ENCODE data around the gene EML4.
"Not testable (repeated sequence)": the region's sequence is repeated elsewhere in the genome, so short reads cannot be mapped to it uniquely, and the experiment has no call there.

The EML4 gene

DNA sequence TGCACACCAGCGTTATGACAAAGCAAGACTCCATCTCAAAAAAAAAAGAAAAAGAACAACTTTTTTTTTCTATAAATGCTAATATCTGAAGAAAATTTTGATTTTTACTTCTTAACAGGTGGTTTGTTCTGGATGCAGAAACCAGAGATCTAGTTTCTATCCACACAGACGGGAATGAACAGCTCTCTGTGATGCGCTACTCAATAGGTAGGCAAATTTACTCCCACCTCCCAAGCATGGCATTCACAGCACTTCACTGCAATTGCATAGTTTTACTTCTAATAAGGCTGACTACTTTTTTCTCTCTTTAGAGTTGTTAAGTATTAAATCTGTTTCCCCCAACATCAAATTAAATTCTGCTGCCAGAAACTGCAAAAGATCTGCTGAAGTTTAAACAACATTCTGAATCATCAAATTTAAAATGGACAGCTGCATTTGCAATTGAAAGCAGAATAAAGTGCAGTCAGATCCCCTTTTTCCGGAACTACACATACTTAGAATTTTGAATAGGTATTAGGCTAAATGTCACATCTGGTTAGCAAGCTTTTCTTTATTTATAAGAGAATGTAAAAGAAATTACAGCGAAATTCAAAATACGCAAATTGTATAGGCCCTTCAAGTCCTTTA, 146.8 kb downstream of the EML4 start:
- no peak for DNase-seq

DNA sequence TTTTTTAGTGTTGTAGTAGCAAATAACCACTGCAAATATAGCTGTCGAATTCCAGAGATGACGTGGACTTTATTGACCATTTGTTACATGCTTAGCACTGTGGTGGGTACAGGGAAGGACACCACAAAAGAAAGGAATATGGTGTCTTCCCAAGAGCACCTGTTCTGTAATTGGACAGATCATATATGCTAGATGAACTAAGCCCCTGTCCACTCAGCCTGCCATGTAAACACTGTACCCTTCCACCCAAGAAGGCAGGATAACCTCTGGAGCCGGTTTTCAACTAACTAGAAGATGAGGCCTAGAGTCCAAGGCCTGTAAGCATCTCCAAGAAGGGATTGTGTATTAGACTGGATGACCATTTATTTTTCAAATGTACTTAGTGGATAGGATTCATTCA, 147.8 kb downstream of the EML4 start:
- no peak for DNase-seq

DNA sequence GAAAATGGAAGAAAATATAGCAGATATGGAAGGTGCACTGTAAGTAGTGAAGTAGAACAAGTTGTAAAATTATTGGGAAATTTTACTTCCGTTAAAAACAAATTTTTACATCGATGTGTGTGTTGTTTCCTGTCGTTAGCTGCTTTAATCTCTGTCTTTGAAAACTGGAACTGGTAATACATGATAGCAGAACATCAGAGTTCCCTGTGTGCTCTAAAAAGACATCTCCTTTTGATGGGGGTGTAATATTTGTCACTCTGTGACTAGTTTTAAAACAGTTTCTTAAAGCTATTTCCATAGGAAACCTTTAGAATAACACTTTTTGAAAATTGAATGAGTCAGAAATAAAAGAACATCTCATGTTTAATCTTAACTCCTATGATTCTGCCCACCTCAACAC, 148.3 kb downstream of the EML4 start:
- no peak for DNase-seq

DNA sequence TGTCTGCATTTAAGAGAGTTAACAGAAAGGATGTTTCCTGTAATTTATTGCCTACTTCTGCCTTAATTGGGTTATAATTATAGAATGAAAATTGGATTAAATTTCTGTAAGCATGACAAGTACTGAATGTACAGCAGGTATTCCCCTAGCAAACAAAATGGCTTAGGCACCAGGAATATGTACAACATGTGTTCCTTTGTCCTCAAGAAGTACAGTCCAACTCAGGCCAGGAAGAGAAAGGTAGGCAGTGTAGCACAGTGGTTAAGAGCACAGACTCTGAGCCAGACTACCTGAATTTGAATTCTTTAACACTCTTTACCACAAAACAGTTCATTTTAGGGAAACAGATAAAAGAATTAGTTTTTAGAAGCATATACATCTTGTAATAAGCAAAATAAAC, 148.8 kb downstream of the EML4 start:
- no peak for DNase-seq

DNA sequence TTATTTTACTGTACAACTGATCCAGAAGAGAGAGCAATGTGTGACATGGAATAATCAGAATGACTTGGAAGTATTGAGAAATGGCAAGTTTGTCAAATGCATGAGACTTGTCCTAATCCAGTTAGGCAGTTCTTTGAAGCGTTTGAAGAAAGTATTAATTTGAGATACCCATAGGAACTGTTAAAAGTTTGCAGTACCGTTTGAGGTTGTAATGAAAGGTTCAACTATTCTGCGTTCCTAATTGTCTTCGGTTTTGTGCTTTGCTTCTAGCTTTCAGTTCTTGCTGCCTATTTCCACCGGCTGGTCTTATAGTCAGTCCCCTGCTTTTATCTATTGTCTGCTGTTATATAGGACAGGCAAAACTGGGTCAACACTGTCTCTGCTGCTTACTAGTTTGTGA, 150.1 kb downstream of the EML4 start:
- DNase-seq: no peak

DNA sequence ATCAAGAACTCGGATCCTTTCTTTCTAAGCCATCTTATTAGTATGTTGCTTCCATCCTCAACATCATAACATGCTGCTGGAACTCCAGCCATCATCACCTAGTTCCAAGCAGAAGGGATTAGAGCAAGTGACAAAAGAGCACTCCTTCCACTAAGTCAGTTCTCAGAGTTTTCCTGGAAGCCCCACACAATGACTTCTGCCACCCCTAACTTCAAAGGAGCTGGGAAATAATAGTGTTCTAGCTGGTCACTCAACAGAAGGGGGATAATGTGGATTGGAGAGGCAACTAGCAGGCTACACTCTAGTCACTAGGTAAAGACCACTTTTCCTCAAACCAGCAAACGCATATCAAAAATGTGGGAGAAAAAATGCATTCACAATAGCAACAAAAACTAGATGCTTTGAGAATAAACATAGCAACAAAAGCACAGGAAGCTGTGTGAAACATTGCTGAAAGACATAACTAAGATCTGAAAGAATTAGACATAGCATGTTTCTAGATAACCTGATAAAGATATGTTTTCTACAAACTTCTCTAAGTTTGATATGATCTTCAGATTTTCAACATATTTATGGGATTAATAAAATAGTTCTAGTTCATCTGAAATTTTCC, 152.4 kb downstream of the EML4 start:
- DNase-seq: no peak

DNA sequence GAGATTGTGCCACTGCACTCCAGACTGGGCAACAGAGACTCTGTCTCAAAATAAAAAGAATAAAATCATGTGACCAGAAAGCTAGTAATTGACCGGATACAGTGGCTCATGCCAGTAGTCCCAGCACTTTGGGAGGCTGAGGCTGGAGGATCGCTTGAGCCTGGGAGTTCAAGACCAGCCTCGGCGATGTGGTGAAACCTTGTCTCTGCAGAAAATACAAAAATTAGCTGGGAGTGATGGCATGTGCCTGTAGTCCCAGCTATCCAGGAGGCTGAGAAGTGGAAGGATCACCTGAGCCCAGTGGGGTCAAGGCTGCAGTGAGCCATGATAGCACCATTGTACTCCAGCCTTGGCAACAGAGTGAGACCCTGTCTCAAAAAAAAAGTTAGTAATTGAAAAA, 155.1 kb downstream of the EML4 start:
- DNase-seq: no peak

DNA sequence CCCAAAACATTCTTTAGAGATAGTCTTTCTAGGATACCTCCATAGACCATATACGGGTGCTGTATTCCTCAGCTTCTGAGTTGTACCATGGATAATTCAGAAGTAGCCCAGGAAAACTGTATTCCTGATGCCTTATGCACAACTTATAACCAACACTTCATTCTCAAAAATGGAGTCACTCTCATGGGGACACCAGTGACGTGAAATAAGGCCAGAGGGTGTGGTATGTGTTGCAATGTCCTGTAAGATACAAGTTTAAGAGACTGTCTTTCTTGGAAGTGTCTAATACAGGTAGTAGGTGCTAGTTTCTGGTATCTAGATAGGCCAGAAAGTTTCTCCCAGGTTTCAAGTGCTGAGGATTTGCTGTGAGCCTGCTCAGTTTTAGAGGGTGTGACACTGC, 155.8 kb downstream of the EML4 start:
- no peak for DNase-seq

DNA sequence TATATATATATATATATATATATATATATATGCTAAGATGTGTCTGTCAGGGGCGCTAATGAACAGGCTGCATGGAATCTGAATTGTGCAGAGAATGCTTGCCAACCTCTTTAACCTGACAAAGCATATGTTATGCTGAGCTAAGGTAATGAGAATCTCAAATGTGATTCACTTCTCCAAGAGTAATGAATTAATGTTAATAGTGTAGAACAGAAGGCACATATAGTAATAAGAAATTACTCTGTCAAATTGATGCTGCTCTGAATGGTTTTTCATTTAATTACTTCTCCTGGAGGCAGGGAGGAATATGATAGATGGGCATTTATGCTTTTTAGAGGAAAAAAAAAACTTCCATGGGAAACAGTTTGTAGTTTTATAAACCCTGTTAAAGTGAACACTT, 156.5 kb downstream of the EML4 start:
- DNase-seq: no peak

DNA sequence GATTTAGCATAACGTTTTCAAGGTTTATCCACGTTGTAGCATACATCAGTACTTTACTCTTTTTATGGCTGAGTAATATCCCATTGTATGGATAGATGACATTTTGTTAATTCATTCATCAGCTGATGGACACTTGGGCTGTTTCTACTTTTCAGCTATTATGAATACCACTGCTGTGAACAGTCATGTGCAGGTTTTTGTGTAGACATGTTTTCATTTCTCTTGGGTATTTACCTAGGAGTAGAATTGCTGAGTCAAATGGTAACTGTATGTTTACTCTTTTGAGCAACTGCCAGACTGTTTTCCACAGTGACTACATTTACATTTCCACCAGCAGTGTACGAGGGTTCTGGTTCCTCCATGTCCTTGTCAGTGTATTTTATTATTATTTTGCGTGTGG, 158.0 kb downstream of the EML4 start:
- no peak for DNase-seq

DNA sequence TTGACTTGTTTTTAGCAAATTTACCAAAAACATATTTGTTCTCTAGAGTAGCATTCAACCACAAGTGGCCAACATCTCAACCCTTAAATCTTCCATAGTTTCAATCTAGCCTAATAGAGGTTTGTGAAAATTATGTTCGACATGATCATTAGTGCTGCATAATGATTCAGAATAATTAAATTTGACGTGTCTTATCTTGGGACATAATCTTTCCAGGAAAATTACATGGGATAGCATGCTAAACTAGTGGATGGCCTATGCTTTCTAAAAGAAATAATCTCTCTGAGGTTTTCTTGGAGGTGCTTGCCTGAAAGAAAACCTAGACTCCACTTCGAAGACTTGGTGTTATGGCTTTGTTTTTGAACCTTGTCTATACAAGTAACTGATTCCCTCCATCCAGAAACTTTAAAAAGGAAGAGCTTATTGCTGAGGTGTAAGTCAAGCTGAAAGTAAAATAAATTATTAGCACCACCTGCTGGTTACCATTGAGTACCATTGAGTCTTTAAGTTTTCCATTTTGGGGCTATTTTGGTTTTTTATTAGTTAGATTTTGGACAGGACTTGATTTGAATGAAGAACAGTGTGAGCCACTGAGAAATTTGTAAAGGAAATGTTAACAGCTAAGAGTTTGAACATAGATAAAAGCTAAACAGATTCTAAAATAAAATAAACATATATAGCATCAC, 159.1 kb downstream of the EML4 start:
- no peak for DNase-seq

DNA sequence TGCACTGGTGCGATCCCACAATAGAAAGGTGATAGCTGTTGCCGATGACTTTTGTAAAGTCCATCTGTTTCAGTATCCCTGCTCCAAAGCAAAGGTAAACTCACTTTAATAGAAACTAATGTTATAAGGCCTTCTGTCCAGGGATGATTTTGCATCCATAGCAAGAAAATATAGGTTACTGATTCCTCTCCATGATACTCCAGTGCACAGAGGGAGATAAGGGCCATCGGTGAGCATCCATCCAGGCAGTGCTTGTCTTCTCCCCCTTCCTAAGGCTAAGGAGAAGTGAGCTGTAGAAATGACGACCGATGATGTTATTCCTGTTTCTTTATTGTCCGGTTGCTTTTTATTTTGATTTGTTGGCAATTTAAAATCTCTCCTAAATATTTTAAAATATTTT, 159.8 kb downstream of the EML4 start:
- DNase-seq: no peak

DNA sequence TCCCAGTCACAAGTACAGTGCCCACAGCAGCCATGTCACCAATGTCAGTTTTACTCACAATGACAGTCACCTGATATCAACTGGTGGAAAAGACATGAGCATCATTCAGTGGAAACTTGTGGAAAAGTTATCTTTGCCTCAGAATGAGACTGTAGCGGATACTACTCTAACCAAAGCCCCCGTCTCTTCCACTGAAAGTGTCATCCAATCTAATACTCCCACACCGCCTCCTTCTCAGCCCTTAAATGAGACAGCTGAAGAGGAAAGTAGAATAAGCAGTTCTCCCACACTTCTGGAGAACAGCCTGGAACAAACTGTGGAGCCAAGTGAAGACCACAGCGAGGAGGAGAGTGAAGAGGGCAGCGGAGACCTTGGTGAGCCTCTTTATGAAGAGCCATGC, 160.6 kb downstream of the EML4 start:
- no peak for DNase-seq

DNA sequence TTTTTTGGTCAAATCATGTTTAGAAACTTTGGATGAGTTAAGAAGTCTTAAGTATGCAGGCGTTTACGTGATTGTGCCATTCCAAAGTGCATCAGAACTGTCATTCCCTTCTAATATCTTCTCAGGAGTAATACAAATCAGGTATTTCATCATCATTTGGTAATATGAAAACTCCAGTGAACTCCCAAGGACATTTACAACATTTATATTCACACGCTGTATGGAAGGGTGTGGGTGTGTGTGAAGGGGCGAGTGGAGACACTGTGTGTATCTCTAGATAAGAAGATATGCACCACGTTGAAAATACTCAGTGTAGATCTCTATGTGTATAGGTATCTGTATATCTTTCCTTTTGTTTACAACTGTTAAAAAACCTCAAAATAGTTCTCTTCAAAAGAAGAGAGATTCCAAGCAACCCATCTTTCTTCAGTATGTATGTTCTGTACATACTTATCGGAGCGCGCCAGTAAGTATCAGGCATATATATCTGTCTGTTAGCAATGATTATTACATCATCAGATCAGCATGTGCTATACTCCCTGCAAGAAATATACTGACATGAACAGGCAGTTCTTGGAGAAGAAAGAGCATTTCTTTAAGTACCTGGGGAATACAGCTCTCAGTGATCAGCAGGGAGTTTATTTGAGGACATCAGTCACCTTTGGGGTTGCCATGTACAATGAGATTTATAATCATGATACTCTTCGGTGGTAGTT, 162.6 kb downstream of the EML4 start:
- DNase-seq: no peak

DNA sequence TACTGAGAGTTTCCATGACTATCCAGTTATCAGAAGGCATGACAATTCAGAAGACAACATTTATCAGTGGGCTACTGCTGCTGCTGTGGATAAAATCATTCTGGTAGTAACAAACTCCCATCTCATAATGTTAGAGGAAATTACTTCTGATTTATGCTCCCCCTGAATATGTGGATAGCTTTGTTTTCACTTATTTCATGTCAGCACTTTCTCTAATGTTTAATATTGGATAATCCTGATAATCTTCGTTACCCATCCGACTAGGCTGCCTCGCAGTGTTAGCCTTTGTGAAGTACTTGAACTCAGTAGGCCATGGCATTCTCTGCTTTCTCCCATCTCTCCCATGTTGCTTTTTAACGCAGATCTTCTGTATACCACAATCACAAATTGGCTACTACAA, 163.4 kb downstream of the EML4 start:
- no peak for DNase-seq

DNA sequence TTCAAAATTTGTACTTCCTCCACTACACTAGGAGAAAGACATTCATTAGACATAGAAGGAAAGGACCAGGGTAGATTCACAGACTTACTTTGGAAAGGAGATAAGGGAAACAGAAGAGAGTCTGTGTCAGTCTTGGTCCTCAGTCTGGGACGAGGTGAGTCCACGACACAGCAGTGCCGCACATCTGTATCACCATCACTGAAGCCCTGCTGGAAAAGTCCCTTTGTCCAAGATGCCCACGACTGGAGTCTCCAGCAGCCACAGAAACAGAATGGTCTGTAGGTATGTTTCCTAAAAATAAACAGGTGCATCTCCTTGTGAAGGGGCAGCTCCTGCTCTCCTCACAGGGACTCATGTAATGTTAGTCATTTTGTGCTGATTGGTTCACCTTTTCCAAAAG, 164.4 kb downstream of the EML4 start:
- DNase-seq: no peak

DNA sequence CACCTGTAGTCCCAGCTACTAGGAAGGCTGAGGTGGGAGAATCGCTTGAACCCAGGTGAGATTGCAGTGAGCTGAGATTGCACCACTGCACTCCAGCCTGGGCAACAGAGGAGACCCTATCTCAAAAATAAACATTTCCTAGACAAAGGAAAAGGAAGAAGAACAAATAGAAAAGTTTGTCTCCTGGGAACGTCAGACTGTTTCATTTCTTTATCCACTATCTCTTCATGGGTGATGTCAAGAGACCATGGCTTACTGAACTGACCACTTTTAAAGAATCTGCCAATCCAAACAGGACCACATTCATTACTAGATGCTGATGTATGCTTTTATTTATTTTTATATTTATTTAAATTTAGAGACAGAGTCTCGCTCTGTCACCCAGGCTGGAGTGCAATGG, 165.1 kb downstream of the EML4 start:
- DNase-seq: no peak

DNA sequence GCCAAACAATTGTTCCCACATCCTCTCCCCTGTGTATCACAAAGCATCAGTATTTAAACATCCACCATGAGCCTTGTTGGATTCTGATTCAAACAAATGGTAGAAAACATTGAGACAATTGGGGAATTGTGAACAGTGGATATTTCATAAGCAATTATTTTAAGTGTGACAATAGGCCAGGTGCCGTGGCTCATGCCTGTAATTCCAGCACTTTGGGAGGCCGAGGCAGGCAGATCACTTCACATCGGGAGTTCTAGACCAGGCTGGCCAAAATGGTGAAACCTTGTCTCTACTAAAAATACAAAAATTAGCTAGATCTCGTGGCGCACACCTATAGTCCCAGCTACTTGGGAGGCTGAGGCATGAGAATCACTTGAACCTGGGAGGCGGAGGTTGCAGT, 165.7 kb downstream of the EML4 start:
- not testable (repeated sequence) for DNase-seq

DNA sequence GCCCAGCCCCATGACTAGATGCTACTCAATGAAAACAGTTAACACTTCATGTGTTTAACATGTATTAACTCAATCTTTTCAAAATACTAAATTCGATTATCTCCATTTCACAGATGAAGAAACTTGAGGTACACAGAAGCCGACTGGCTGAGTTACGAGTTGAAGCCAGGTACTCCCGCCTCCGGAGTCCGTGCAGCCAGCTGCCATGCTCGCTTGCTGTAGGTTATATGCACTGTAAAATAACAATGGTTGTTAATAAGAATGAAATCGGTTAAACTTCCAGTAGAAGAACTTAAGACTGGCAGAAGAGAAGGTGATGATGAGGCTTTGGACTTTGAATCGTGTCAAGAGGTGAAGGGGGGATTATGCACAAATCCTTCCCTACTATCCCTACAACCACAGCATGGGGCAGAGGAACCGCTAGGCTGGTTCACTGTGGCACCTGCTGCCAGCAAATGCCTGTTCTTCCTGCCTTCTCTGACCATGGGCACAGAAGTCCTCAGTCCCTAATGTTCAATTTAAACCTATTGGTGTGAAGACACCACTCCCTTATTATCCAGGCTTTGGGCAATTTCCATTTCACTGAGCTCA, 166.5 kb downstream of the EML4 start:
- DNase-seq: no peak

DNA sequence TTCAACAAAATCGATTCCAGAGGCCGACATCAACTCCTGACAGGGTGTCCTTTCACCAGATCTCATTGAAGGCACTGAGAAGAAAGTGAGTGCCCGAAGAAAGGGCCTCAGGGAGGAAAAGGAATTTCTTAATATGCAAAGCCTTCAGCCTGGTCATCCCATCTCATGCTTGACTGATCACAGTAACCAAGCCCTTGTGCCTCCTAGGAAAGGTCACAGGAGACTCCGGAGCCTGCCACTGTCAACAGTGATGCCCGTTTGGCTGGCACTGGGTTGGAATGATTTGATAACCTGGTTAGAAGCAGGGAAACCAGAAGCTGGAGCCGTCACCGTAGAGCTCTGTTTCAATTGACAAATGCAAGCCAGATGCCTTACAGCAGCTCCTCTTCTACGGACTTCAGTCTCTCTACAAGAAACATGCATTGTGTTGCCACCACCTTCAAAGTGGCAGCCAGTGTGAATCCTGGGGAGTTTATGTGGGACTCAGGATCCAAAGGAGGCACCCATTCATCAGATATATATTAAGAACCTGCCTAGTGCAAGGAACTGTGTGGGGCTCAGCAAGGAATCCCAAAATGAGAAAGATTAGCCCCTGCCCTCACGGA, 167.3 kb downstream of the EML4 start:
- no peak for DNase-seq

DNA sequence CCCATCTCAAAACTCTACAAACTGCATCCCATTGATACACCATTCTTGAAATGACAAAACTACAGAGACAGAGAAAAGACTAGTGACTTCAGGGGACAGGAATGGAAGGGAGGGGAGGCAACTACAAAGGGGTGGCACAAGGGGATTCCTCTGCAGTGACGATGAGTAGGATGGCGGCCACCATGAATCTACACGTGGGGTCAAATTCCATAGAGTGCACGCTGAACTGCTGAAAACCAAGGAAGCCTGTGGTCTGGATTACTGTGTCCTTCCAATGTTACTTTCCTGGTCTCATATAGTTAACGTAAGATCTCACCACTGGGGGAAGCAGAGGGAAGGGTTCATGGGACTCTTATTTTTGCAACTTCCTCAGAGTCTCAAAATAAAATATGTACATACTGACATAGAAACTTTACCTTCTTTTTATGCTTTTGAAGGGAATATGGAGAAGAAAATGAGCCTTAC, 168.2 kb downstream of the EML4 start:
- DNase-seq: no peak

DNA sequence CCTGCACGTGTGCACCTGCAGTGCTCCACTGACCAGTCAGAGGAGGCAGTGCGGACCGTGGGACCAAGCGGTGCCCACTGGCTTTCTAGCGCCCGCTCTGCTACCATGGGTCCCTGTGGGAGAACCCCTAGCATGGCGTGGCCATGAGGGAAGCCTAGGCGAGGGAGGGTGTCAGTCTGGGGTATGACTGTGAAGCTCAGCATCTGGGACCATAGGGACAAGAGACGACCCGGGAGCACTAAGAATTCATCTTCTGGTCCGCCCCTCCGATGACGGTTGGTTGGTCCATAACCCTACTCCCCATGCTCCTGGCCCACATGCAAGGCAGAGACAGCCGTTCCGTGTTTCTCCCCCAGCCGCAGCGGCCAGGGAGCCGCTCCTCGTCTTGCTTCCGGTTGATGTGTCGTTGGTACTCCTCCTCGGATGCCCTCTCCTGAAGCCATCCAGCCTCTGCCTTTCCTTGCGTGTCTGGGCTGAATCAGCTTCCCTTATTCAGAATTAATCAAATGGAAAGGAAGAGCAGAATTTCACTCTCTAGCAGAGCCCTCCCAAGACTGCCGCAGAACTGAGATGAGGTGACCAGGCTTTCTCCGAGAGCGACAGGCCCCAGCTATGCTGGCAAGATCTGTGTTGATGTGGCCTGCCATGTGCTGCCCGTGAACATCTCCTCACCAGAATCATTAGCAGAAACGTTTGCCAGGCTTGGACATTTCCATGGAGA, 168.9 kb downstream of the EML4 start:
- no peak for DNase-seq
